Stimulated activated CD4-positive, alpha-beta T cell treated with anti-CD3 and anti-CD28 coated beads, TNF-alpha, amount 100 ng/mL, for 48 hours (primary cell): Measurements from ENCODE around the gene CDS2.

Experiments used
- DNase-seq, 3 donors: peaks; one replicate each; pipeline ENCODE4 v3.0.0-alpha.2; 2020; ENCODE audit warnings: low read depth in 3 of 3

Gene CDS2

GRCh38 chr20:5119143-5119434 lies 7.7 kb upstream of the CDS2 start:
- no peak for DNase-seq

- peak; percentile 93 to 98 (median 97) for DNase-seq
Measured at GRCh38 chr20:5119435-5120184, 7.2 kb upstream of the CDS2 start, which contains the start of gene PCNA. TSS of gene PCNA (minus strand) at chr20:5119958. CDS start at chr20:5119798, 160 bp downstream.

- DNase-seq: no peak
Measured at GRCh38 chr20:5120185-5120476, 6.7 kb upstream of the CDS2 start.

GRCh38 chr20:5122873-5123260 lies 3.9 kb upstream of the CDS2 start:
- no peak for DNase-seq

GRCh38 chr20:5127204-5127858 lies 523 bp downstream of the CDS2 start:
- DNase-seq: peak; percentile 43 to 62 (median 50)

GRCh38 chr20:5127859-5128424 lies 1.1 kb downstream of the CDS2 start:
- DNase-seq: no peak

- DNase-seq: no peak
Measured at GRCh38 chr20:5128886-5129285, 2.1 kb downstream of the CDS2 start.

- no peak for DNase-seq
Measured at GRCh38 chr20:5131502-5131901, 4.7 kb downstream of the CDS2 start.

GRCh38 chr20:5133998-5134397 lies 7.2 kb downstream of the CDS2 start:
- DNase-seq: no peak

- DNase-seq: no peak
Measured at GRCh38 chr20:5135363-5136012, 8.7 kb downstream of the CDS2 start.

GRCh38 chr20:5136096-5136495 lies 9.3 kb downstream of the CDS2 start:
- DNase-seq: no peak

GRCh38 chr20:5140195-5140594 lies 13.4 kb downstream of the CDS2 start:
- no peak for DNase-seq

- no peak for DNase-seq
Measured at GRCh38 chr20:5141615-5142014, 14.8 kb downstream of the CDS2 start.

GRCh38 chr20:5143851-5144250 lies 17.0 kb downstream of the CDS2 start:
- DNase-seq: no peak

GRCh38 chr20:5145365-5146098 lies 18.7 kb downstream of the CDS2 start:
- no peak for DNase-seq

- no peak for DNase-seq
Measured at GRCh38 chr20:5146099-5146668, 19.4 kb downstream of the CDS2 start.

- DNase-seq: no peak
Measured at GRCh38 chr20:5146871-5147592, 20.2 kb downstream of the CDS2 start.

GRCh38 chr20:5148581-5148980 lies 21.8 kb downstream of the CDS2 start:
- no peak for DNase-seq

GRCh38 chr20:5149892-5150225 lies 23.1 kb downstream of the CDS2 start:
- DNase-seq: no peak

GRCh38 chr20:5150226-5151076 lies 23.6 kb downstream of the CDS2 start:
- DNase-seq: no peak

GRCh38 chr20:5153152-5153467 lies 26.3 kb downstream of the CDS2 start:
- no peak for DNase-seq
